H9 (cell line): ENCODE data around the gene ZNF236. TPM values are rescaled to one million over a fixed set of nuclear protein-coding genes. Genes with fewer than 3 reads are reported as not detected.

Experiments
- DNase-seq: peaks from one replicate; pipeline ENCODE4 v3.0.0-alpha.2; 2017
- H2AFZ ChIP-seq: one replicate; pipeline ENCODE4 v1.6.1; 2013; ENCODE audit warnings: mild to moderate bottlenecking, low read length, control low read depth, moderate library complexity
- H2AK5ac ChIP-seq: 2 replicates; pipeline ENCODE4 v1.6.1; 2013; ENCODE audit warnings: low read length, control low read depth, mixed read lengths; ENCODE audit not compliant: insufficient read length
- H2BK120ac ChIP-seq: one replicate; pipeline ENCODE4 v1.6.1; 2013; ENCODE audit warnings: low read depth, mild to moderate bottlenecking, low read length, control low read depth, inconsistent platforms; ENCODE audit not compliant: poor library complexity, severe bottlenecking
- H2BK12ac ChIP-seq: 2 replicates; pipeline ENCODE4 v1.6.1; 2013; ENCODE audit warnings: low read length, control low read depth, mixed read lengths, low read depth; ENCODE audit not compliant: insufficient read length
- H2BK15ac ChIP-seq: 2 replicates; pipeline ENCODE4 v1.6.1; 2013; ENCODE audit warnings: low read depth, low read length, control low read depth
- H2BK20ac ChIP-seq: one replicate; pipeline ENCODE4 v1.6.1; 2013; ENCODE audit warnings: low read depth, mild to moderate bottlenecking, low read length, control low read depth, inconsistent platforms; ENCODE audit not compliant: poor library complexity, severe bottlenecking
- H2BK5ac ChIP-seq: 2 replicates; pipeline ENCODE4 v1.6.1; 2013; ENCODE audit warnings: low read length, control low read depth, mixed read lengths; ENCODE audit not compliant: insufficient read length
- H3K14ac ChIP-seq: 2 replicates; pipeline ENCODE4 v1.6.1; 2013; ENCODE audit warnings: low read length, control low read depth; ENCODE audit not compliant: insufficient read depth
- H3K18ac ChIP-seq: 2 replicates; pipeline ENCODE4 v1.6.1; 2013; ENCODE audit warnings: low read depth, mild to moderate bottlenecking, mixed read lengths, low read length, control low read depth; ENCODE audit not compliant: insufficient read length
- H3K23ac ChIP-seq: 2 replicates; pipeline ENCODE4 v1.6.1; 2013; ENCODE audit warnings: low read length, control low read depth, mixed read lengths, low read depth; ENCODE audit not compliant: insufficient read length
- H3K23me2 ChIP-seq: 2 replicates; pipeline ENCODE4 v1.6.1; 2013; ENCODE audit warnings: low read depth, mild to moderate bottlenecking, mixed read lengths, low read length, control low read depth; ENCODE audit not compliant: insufficient read length, poor library complexity, severe bottlenecking
- H3K27ac ChIP-seq: 2 replicates; pipeline ENCODE4 v1.5.1; 2013; ENCODE audit warnings: low read length, control low read depth, mixed read lengths, low read depth; ENCODE audit not compliant: insufficient read length
- H3K27me3 ChIP-seq: 2 replicates; pipeline ENCODE4 v1.6.1; 2013; ENCODE audit warnings: low read length, control low read depth, inconsistent platforms; ENCODE audit not compliant: insufficient read depth
- H3K4ac ChIP-seq: 2 replicates; pipeline ENCODE4 v1.6.1; 2013; ENCODE audit warnings: low read depth, mild to moderate bottlenecking, control low read depth, inconsistent platforms, low read length, moderate library complexity
- H3K4me1 ChIP-seq: 2 replicates; pipeline ENCODE4 v1.6.1; 2013; ENCODE audit warnings: low read length, control low read depth, inconsistent platforms; ENCODE audit not compliant: insufficient read depth
- H3K4me2 ChIP-seq: 2 replicates; pipeline ENCODE4 v1.6.1; 2013; ENCODE audit warnings: low read length, control low read depth, mixed read lengths; ENCODE audit not compliant: insufficient read length, insufficient read depth
- H3K56ac ChIP-seq: 2 replicates; pipeline ENCODE4 v1.6.1; 2013; ENCODE audit warnings: low read depth, mild to moderate bottlenecking, mixed read lengths, low read length, control low read depth; ENCODE audit not compliant: insufficient read length
- H3K79me1 ChIP-seq: 2 replicates; pipeline ENCODE4 v1.6.1; 2013; ENCODE audit warnings: low read depth, mild to moderate bottlenecking, moderate library complexity, low read length, control low read depth, inconsistent platforms; ENCODE audit not compliant: insufficient read depth, poor library complexity, severe bottlenecking
- H3K79me2 ChIP-seq: 2 replicates; pipeline ENCODE4 v1.6.1; 2013; ENCODE audit warnings: low read length, control low read depth, inconsistent platforms; ENCODE audit not compliant: insufficient read depth
- H3K9ac ChIP-seq: 2 replicates; pipeline ENCODE4 v1.6.1; 2013; ENCODE audit warnings: low read length, control low read depth, mixed read lengths; ENCODE audit not compliant: insufficient read length; ENCODE audit errors: extremely low read depth
- H3K9me3 ChIP-seq: one replicate; pipeline ENCODE4 v1.6.1; 2013; ENCODE audit warnings: low read depth, low read length, inconsistent platforms; ENCODE audit not compliant: control insufficient read depth
- H3T11ph ChIP-seq: one replicate; pipeline ENCODE4 v1.6.1; 2013; ENCODE audit warnings: mild to moderate bottlenecking, low read length, control low read depth, inconsistent platforms
- H4K20me1 ChIP-seq: one replicate; pipeline ENCODE4 v1.6.1; 2013; ENCODE audit not compliant: control insufficient read depth, insufficient read length, insufficient read depth
- H4K5ac ChIP-seq: 2 replicates; pipeline ENCODE4 v1.6.1; 2013; ENCODE audit warnings: low read depth, mild to moderate bottlenecking, mixed read lengths, low read length, control low read depth; ENCODE audit not compliant: insufficient read length
- H4K8ac ChIP-seq: replicated peaks from 2 replicates; pipeline ENCODE4 v1.6.1; 2013; ENCODE audit warnings: low read length, control low read depth, mixed read lengths, low read depth; ENCODE audit not compliant: insufficient read length
- H4K91ac ChIP-seq: 2 replicates; pipeline ENCODE4 v1.6.1; 2013; ENCODE audit warnings: low read depth, mild to moderate bottlenecking, moderate library complexity, mixed read lengths, low read length, control low read depth; ENCODE audit not compliant: insufficient read length
- H3K27ac Mint-ChIP-seq, 3 experiments: 2 replicates in 2 of 3; 3 replicates in 1 of 3; pipeline ENCODE4 v1.8.0; 2020 to 2021; ENCODE audit warnings: mixed read lengths in 3 of 3, mild to moderate bottlenecking in 1 of 3, moderate library complexity in 1 of 3
- H3K27me3 Mint-ChIP-seq: 2 replicates; pipeline ENCODE4 v1.8.0; 2021; ENCODE audit warnings: low read depth, mild to moderate bottlenecking, moderate library complexity, mixed read lengths
- H3K36me3 Mint-ChIP-seq, 3 experiments: 2 replicates in 2 of 3; 3 replicates in 1 of 3; pipeline ENCODE4 v1.8.0; 2020 to 2021; ENCODE audit warnings: low read depth in 3 of 3, mixed read lengths in 3 of 3; ENCODE audit not compliant: insufficient read depth in 1 of 3
- H3K4me1 Mint-ChIP-seq, 2 experiments: 2 replicates each; pipeline ENCODE4 v1.8.0; 2020; ENCODE audit warnings: mixed read lengths in 2 of 2
- H3K4me3 Mint-ChIP-seq, 2 experiments: 2 replicates in 1 of 2; 3 replicates in 1 of 2; pipeline ENCODE4 v1.8.0; 2020 to 2021; ENCODE audit warnings: mild to moderate bottlenecking in 2 of 2, mixed read lengths in 2 of 2, moderate library complexity in 1 of 2
- H3K9me3 Mint-ChIP-seq, 2 experiments: 2 replicates in 1 of 2; 3 replicates in 1 of 2; pipeline ENCODE4 v1.8.0; 2020; ENCODE audit warnings: mild to moderate bottlenecking in 2 of 2, mixed read lengths in 2 of 2, moderate library complexity in 1 of 2
- CTCF ChIP-seq: fragments of 200-600 bp; sonication (generic); conservative IDR thresholded peaks from 3 replicates; pipeline ENCODE4 v1.8.0; 2021; ENCODE audit warnings: antibody characterized with exemption, mild to moderate bottlenecking
- WGBS: extraction: QIAGEN DNeasy Blood & Tissue Kit; methylation state at CpG from one replicate; pipeline ENCODE4 v1.1.7; 2013; ENCODE audit warnings: missing lambda C conversion rate, low lambda C conversion rate, mixed read lengths; ENCODE audit not compliant: insufficient read length; ENCODE audit errors: extremely low coverage; 5-methylcytosine and 5-hydroxymethylcytosine counted together
- total RNA-seq: library from RNA; stranded (reverse); gene quantifications from 2 replicates; pipeline ENCODE4 v1.2.1, GENCODE V29; 2021

ZNF236 gene
- total RNA-seq, 1 experiment from 2014 or later = 16.0 TPM

GRCh38 chr18:76874642-76875389 is 52.5 kb downstream of the ZNF236 start:
- no peak overlapping the region for H3K4me2 ChIP-seq
- H2BK15ac ChIP-seq = no peak overlapping the region
- no peaks in the 10 kb centered on the region for H3K27me3 Mint-ChIP-seq
- no peak overlapping the region for H3K4me3 Mint-ChIP-seq
- no peak overlapping the region for H3K14ac ChIP-seq
- no peak overlapping the region for H3K18ac ChIP-seq
- no peak overlapping the region for H2BK120ac ChIP-seq
- H3K9ac ChIP-seq = no peak overlapping the region
- peaks cover 0 to 39% (median 12%) of the 10 kb centered on the region in 3 experiments; a peak in 6 of 7 replicates for H3K36me3 Mint-ChIP-seq
- H3K23ac ChIP-seq = no peak overlapping the region
- no peaks in the 10 kb centered on the region; a peak in 1 of 5 replicates for H3K9me3 Mint-ChIP-seq
- H3K4ac ChIP-seq = no peak overlapping the region
- no peaks in the 10 kb centered on the region for H4K20me1 ChIP-seq
- H3K23me2 ChIP-seq = no peaks in the 10 kb centered on the region
- H3K27ac Mint-ChIP-seq = peak overlapping the region in 1 of 3 experiments; percentile 82; a peak in 4 of 7 replicates
- no peak overlapping the region for H2AFZ ChIP-seq
- H3K79me2 ChIP-seq = no peaks in the 10 kb centered on the region
- no peak overlapping the region for H4K91ac ChIP-seq
- no peak overlapping the region for H4K8ac ChIP-seq
- no peak overlapping the region for H2BK5ac ChIP-seq
- H3K4me1 ChIP-seq = no peaks in the 10 kb centered on the region
- peak; percentile 58 for DNase-seq
- H3K56ac ChIP-seq = no peak overlapping the region
- TF ChIP-seq CTCF = no peak
- no peaks in the 10 kb centered on the region for H3K9me3 ChIP-seq
- H3K4me1 Mint-ChIP-seq = peaks cover 8 to 12% of the 10 kb centered on the region in 2 experiments; a peak in 3 of 4 replicates
- H2BK20ac ChIP-seq = no peak overlapping the region
- H3T11ph ChIP-seq = no peak overlapping the region
- H3K79me1 ChIP-seq = no peaks in the 10 kb centered on the region
- H4K5ac ChIP-seq = no peak overlapping the region
- H2BK12ac ChIP-seq = no peak overlapping the region
- no peaks in the 10 kb centered on the region for H3K27me3 ChIP-seq
- WGBS = no CpG with 5 or more reads among the region's 13 CpGs
- no peak overlapping the region for H3K27ac ChIP-seq
- H2AK5ac ChIP-seq = no peak overlapping the region
